Astrocyte of the spinal cord (primary cell): Measurements from ENCODE around the gene PITPNC1.
"Not testable (repeated sequence)": the region's sequence is repeated elsewhere in the genome, so short reads cannot be mapped to it uniquely, and the experiment has no call there.

Experiments used
- DNase-seq: peaks from one replicate; pipeline ENCODE4 v3.0.0; 2011; ENCODE audit warnings: low read depth, low spot score
- H3K4me3 ChIP-seq: 2 replicates; pipeline ENCODE4 v1.5.1; 2011; ENCODE audit warnings: low read depth, mild to moderate bottlenecking, low read length, moderate library complexity
- in situ Hi-C: cut with HindIII; loops from 2 replicates; pipeline ENCODE4 v1.10.0; 2017; ENCODE audit warnings: low sequenced_read_pairs
- TF ChIP-seq, protein P1 (sequence below): IDR thresholded peaks from 2 replicates; pipeline ENCODE4 v1.5.1; 2012; ENCODE audit warnings: low read depth, mild to moderate bottlenecking, low read length, inconsistent platforms

The PITPNC1 gene

DNA sequence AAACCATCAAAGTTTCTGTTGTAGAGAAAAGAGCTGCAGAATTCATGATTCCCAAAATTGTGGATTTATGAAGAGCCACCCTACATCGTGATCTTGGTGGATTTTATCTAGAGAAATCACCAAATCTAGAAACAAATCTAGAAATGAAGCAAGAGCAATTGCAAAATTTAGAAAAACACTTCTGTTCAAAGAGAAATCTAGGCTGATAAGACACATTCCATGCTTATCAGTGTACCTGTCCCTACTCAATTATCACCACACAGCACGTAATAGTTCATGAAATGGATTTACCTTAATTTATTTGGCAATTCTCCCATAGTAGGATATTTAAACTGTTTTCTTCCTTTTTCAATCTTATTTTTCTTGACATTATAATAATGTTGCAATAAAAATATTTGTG is 246.7 kb downstream of the PITPNC1 start:
- H3K4me3 ChIP-seq: no peak overlapping the region
- TF ChIP-seq, protein P1, sequence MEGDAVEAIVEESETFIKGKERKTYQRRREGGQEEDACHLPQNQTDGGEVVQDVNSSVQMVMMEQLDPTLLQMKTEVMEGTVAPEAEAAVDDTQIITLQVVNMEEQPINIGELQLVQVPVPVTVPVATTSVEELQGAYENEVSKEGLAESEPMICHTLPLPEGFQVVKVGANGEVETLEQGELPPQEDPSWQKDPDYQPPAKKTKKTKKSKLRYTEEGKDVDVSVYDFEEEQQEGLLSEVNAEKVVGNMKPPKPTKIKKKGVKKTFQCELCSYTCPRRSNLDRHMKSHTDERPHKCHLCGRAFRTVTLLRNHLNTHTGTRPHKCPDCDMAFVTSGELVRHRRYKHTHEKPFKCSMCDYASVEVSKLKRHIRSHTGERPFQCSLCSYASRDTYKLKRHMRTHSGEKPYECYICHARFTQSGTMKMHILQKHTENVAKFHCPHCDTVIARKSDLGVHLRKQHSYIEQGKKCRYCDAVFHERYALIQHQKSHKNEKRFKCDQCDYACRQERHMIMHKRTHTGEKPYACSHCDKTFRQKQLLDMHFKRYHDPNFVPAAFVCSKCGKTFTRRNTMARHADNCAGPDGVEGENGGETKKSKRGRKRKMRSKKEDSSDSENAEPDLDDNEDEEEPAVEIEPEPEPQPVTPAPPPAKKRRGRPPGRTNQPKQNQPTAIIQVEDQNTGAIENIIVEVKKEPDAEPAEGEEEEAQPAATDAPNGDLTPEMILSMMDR: no peak
- in situ Hi-C loops: no loop called here
- no peak for DNase-seq

DNA sequence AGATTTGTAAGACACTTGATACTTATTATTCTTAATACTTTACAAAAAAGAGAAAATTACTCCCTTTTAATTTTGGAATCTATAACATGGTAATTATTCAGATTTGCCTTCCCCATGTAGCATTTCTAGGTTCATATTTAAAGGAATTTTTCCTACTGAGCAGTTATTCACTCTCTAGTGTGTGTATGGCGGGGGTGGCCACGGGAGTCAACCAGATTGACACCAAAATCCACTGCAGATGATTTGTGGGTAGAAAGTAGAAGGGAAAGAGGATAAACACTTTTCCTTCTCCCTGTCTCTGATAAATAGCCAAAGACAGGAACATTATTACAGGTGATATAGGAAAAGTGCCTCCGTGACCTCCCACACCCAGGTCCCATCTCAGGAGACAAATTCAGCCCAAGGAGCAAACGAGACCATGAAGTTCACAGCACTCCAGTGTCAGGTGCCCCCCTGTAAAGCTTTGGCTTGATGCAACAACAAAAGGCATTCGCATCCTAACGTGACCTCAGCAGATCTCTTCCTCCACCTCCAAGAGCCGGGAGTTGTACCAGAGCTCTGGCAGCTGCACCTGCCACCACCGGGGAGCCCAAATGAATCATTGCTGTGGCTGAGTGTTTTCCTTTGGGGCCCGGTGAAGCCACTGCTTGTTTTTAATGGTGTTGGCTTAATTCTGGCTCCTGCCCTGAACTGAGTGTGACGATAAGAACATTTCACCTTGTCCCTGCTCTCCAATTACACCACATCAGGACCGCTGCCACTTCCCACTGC is 248.0 kb downstream of the PITPNC1 start:
- no peak overlapping the region for H3K4me3 ChIP-seq
- no peak for DNase-seq
- TF ChIP-seq, protein P1: no peak
- in situ Hi-C loops: no loop called here

DNA sequence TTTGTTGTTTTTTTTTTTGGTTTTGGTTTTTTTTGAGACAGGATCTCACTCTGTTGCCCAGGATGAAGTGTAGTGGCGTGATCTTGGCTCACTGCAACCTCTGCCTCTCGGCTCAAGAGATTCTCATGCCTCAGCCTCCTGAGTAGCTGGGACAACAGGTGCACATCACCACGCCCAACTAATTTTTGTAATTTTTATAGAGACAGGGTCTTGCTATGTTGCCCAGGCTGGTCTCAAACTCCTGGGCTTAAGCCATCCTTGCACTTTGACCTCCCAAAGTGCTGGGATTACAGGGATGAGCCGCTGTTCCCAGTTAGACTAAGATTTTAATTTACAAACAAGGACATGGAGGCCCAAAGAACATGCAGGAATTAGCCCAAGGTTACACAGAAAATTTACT is 248.9 kb downstream of the PITPNC1 start:
- in situ Hi-C loops: no loop called here
- H3K4me3 ChIP-seq: no peak overlapping the region
- no peak for DNase-seq
- TF ChIP-seq, protein P1: no peak

DNA sequence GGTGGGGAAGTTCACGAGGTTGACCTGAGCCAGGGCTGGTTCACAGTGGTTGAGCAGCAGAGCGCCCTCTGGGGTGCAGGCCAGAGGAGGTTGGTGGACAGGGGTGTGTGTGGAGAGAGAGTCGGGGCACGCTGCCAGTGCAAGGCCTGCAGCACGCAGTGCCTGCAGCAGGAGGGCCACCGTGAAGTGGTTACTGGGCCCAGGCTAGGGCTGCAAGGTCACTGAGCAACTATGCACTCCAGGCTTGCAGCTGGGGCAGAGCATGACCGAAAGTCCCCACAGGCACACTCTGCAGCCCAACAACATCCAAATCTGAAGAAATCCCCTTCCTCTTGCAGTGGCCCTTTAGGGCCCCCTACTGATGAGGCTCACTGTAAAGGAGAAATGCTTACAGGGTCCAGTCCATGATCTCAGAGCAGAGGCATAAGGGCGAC is 251.5 kb downstream of the PITPNC1 start:
- H3K4me3 ChIP-seq: no peak overlapping the region
- in situ Hi-C loops: no loop called here
- TF ChIP-seq, protein P1: peak; percentile 29
- peak; percentile 16 for DNase-seq

DNA sequence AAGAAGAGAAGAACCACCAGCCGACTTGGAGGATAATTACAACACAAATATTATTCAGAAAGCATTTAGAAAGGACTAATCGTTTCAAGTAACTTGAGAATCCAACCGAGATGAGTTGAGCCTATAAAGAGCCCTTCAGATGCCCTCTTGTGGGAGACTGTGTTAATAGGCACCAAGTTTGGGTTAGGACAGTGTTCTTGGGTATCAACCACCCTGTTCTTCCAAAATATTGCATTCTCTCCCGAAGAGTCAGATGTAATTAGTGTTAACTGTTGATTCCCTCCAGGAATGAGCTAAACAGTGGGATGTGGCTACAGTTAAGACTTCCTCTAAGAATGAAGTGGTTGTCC is 252.9 kb downstream of the PITPNC1 start:
- peak; percentile 71 for DNase-seq
- no peak overlapping the region for H3K4me3 ChIP-seq
- in situ Hi-C loops: no loop called here
- TF ChIP-seq, protein P1: peak; percentile 56

DNA sequence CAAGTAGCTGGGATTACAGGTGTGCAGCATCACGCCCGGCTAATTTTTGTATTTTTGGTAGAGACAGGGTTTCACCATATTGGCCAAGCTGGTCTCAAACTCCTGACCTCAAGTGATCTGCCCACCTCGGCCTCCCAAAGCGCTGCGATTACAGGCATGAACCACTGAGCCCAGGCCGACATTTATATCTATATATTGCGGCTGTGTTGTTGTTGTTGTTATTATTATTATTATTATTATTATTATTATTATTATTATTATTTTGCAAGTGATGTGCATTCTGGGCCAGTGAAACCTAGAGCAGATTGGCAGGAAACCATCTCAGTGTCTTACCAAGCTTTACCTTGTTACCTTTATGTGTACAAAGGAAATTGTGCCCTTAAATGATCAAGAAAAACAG is 253.8 kb downstream of the PITPNC1 start:
- in situ Hi-C loops, H3K4me3 ChIP-seq, DNase-seq: not testable (repeated sequence)

DNA sequence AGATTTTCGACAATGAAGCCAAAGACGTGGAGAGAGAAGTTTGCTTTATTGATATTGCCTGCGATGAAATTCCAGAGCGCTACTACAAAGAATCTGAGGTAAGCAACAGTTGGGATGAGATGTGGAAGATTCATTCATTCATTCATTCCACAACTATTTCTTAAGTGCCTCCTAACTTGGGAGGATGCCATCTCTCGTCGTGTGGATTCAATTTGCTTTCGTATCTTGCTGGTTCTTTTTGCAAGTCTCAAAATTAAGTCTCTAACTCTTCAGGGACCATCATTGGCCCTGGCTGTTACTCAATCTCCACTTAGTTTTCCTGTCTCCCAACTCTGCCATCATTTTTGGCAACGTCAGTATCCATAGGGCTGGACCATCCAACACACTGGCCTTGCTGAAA is 255.1 kb downstream of the PITPNC1 start:
- TF ChIP-seq, protein P1: no peak
- H3K4me3 ChIP-seq: no peak overlapping the region
- in situ Hi-C loops: no loop called here
- no peak for DNase-seq
